ENCODE results near the gene SHQ1.

DNA sequence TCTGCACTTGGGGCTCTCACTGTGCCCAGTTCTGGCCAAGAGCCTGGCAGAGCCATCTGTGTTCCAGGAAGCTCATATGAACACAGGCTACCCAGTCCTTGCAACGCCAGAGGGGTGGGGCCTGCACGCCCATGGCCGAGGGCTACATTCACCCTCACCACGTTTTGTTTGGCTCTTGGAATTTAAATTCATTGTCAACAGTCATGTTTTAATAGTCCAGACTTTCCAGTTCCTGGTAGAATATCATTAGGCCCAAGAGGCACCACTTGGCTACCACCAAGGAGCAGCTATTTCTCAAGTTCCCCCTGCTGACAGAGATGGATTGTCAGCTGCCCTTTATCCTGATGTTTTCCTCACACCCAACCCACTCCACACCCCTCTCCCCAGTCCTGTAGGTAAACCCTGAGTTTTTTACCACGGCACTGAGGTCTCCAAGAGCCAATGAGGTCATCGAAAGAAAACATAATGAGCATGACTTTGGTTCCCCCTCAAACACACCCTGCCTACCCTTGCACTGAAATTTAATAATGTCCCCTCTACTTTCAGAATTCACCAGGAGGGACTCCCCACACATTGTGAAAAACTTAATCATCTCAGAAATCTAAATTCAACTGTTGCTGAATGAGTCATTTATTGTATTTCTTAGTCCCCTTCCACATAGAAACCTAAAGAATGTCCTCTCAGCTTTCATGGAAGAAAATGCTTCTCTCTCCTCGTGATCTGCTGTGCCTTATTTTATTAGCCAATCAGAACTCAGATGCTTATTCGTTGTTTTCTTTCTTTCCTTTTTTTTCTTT lies 125.1 kb downstream of the SHQ1 start:
- TF ChIP-seq, protein P1, sequence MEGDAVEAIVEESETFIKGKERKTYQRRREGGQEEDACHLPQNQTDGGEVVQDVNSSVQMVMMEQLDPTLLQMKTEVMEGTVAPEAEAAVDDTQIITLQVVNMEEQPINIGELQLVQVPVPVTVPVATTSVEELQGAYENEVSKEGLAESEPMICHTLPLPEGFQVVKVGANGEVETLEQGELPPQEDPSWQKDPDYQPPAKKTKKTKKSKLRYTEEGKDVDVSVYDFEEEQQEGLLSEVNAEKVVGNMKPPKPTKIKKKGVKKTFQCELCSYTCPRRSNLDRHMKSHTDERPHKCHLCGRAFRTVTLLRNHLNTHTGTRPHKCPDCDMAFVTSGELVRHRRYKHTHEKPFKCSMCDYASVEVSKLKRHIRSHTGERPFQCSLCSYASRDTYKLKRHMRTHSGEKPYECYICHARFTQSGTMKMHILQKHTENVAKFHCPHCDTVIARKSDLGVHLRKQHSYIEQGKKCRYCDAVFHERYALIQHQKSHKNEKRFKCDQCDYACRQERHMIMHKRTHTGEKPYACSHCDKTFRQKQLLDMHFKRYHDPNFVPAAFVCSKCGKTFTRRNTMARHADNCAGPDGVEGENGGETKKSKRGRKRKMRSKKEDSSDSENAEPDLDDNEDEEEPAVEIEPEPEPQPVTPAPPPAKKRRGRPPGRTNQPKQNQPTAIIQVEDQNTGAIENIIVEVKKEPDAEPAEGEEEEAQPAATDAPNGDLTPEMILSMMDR (conservative IDR thresholded peaks at IDR 0.05; ENCODE audit: low read length), result no peak
- TF ChIP-seq EZH2phosphoT487 (IDR thresholded peaks at IDR 0.05; ENCODE audit: borderline replicate concordance), result no peak

All from Loucy (cell line).